GM18520 (cell line): Measurements from ENCODE around the gene GDI1.

Experiments used
- ATAC-seq: cut with Tn5 transposase; IDR thresholded peaks from one replicate; pipeline ENCODE4 v1.9.1; 2021; ENCODE audit not compliant: unreplicated experiment

The GDI1 gene

DNA sequence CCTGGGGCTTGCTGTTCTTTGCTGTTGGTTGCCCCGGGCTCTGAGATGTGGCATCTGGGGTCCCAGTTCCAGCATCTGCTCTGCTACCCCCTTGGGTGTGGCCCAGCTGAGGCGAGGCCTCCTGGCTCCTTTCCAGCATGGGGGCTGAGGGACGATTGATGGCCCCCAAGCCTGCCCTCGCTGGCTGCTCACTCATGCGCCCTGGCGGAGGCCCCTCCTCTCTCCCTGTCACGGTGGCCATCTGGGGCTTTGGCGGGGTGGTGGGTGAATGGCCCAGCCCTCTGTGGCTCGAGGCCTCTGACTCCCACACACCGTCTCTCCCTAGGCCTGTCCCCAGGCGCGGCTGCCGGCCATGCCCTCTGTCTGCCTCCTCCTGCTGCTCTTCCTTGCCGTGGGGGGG, 22.9 kb downstream of the GDI1 start:
- no peak for ATAC-seq

GRCh38 chrX:154460326-154460725, 23.4 kb downstream of the GDI1 start:
- no peak for ATAC-seq

DNA sequence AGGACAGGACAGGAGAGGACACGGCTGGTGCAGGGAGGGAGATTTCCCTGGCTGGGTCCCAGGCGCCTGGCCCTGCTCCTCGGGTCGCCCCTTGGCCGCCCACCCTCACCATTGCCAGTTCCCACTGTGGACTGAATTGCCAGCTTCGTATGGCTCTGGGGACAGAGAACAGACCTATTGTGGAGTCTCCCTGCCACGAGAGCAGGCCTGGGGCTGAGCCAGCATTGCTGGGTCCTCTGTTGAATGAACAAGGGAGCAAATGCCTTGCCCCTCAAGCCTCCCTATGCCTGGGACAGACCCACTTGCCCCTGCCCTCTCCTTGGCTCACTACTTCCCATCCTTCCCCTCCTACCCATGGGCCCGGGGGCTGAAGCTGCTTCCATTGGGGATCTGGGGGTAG, 25.4 kb downstream of the GDI1 start:
- ATAC-seq: no peak

- no peak for ATAC-seq
These were observed 26.8 kb downstream of the GDI1 start for GRCh38 chrX:154463611-154464220.

DNA sequence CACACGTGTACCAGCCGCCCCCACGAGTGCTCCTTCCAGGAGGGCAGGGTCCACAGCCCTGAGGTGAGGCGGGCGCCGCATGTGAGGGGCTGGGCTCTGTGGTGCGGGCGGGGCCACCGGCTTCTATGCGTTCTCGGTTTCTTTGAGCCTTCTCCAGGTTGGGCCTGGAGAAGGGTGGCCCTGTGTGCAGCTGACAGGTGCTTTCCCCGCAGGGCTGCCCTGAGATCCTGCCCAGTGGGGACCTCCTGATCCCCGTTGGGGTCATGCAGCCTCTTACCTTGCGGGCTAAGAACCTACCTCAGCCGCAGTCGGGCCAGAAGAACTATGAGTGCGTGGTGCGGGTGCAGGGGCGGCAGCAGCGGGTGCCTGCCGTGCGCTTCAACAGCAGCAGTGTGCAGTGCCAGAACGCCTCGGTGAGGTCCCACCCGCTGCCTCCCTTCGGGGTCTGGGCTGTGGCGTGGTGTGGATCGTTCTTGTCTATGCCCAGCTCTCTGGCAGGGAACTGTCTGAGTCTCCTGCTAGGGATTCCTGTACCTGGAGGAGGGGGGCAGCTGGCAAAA, 27.9 kb downstream of the GDI1 start:
- no peak for ATAC-seq

GRCh38 chrX:154465601-154466000, 28.6 kb downstream of the GDI1 start:
- no peak for ATAC-seq

GRCh38 chrX:154466036-154466435, 29.1 kb downstream of the GDI1 start:
- no peak for ATAC-seq

DNA sequence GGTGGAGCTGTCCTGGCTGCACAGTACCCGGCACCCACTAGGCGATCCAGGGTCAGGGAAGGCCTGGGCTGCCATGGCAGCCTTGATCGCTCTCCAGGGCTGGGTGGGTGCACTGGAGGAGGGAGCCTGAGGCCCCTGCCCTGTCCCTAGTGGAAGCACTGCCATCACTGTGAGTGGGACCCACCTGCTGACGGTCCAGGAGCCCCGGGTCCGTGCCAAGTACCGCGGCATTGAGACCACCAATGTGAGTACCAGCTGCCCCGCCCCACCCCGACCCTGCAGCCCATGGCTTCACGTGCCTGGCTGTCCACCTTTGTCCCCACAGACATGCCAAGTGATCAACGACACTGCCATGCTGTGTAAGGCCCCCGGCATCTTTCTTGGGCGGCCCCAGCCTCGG, 30.0 kb downstream of the GDI1 start:
- no peak for ATAC-seq

- ATAC-seq: no peak
These were observed 30.6 kb downstream of the GDI1 start for GRCh38 chrX:154467556-154467955.

GRCh38 chrX:154468217-154468616, 31.3 kb downstream of the GDI1 start:
- ATAC-seq: no peak

DNA sequence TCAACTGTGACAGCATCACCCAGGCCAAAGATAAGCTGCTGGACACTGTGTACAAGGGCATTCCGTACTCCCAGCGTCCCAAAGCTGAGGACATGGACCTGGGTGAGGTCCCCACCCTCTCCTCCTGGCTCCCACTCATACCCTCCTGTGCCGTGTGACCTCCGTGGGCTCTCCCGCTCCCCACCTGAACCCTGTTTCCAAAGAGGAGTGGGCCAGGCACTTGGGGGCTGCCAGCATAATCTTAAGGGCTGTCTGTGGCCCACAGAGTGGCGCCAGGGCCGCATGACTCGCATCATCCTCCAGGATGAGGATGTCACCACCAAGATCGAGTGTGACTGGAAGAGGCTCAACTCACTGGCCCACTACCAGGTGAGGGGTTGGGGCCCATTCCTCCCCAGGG, 32.2 kb downstream of the GDI1 start:
- no peak for ATAC-seq

DNA sequence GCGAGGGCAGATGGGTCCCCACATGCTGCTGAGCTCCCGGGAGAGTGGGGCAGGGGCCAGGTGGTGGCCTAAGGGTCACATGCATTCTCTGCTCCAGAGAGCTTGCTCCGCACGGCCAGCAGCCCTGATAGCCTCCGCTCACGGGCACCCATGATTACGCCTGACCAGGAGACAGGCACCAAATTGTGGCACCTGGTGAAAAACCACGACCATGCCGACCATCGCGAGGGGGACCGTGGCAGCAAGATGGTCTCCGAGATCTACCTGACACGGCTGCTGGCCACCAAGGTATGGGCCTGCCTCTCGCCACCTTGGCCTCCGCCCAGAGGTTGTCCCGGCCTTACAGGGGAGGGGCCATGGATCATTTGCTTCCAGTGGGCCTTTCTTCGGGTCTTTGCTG, 32.9 kb downstream of the GDI1 start:
- no peak for ATAC-seq

DNA sequence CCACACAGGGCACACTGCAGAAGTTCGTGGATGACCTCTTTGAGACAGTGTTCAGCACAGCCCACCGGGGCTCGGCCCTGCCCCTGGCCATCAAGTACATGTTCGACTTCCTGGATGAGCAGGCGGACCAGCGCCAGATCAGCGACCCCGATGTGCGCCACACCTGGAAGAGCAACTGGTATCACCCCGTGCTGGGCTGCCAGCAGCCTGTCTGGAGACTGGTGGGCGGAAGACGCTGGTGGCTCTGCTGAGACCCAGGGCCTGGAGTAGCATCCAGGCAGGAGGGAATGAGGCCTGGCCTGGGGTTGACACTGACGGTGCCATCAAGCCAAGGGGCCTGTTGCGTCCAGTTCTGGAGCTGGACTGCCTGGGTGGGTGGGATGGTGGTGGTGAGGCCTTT, 33.5 kb downstream of the GDI1 start:
- ATAC-seq: no peak

DNA sequence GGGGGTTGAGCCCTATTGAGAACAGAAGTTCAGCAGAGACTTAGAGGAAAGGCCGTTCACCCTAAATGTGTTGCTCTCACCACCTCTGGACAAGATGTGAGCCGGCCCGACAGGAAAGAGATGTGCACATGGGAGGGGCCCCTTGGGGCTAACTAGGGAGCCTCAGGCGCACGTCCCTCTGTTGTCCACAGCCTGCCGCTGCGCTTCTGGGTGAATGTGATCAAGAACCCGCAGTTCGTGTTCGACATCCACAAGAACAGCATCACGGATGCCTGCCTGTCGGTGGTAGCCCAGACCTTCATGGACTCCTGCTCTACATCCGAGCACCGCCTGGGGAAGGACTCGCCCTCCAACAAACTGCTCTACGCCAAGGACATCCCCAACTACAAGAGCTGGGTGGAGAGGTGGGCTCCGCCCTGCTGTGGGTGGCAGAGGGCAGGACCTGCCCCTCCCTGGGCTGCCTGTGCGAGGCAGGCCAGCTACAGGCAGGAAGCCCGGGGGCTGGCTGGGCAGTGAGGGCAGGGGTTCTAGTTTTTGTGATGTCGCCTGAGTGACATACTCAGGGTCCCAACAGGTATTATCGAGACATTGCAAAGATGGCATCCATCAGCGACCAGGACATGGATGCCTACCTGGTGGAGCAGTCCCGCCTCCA, 34.1 kb downstream of the GDI1 start:
- ATAC-seq: no peak

- ATAC-seq: no peak
These were observed 35.1 kb downstream of the GDI1 start for GRCh38 chrX:154471839-154472684.

GRCh38 chrX:154472685-154473632, 36.0 kb downstream of the GDI1 start:
- no peak for ATAC-seq

GRCh38 chrX:154473683-154474082, 36.7 kb downstream of the GDI1 start:
- no peak for ATAC-seq

DNA sequence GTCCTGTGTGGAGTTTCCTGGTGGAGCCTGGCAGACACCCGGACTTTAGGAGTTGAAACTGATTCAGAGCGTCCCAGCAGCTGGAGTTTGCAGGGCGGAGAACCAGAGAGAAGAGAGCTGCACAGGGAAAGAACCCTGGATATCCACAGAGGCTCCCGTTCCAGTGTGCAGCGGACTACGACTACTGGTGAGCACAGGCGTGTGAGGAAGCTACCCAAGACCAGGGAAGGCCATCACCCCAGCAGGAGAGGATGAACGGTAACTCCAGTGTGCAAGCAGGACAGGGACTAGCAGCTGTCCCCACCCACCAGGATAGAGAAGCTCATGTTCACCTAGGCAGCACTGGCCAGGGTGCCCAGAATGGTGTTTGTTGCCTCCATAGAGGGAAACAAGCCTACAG, 39.9 kb downstream of the GDI1 start:
- ATAC-seq: no peak

DNA sequence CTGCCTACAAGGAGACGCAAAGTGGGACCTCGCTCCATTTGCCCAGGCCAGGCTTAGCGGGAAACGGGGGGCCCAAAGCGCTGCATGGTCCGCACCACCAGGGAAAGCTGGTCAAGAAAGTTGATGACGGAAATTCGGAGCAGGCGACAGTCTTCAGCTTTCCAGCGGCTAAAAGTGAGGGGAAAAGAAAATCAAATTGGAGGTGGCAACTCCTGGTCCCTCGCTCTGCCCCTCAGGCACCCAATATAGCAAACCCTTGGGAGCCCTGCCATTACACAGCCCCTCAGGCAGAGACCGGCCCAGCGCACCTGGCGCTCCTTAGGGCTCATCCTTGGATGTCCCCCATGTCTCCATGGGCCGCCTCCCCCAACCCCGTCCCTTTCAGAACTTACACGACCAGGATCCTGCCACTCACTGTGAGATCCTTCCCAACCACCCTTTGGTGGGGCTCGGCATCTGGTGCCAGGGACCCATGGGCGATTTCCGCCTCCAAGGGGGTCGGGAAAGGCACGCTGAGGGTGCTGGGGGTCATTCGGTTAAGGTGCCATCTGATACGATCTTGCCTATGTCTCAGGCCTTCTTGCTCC, 41.0 kb downstream of the GDI1 start:
- no peak for ATAC-seq
